Stimulated activated naive CD4-positive, alpha-beta T cell treated with Interleukin-2 at 50 U/mL for 16 hours (primary cell): ENCODE data around the gene CLEC16A.

Experiments
- DNase-seq: peaks from one replicate; lab custom pipeline; 2025; lab: John Stamatoyannopoulos, UW

Gene CLEC16A

DNA sequence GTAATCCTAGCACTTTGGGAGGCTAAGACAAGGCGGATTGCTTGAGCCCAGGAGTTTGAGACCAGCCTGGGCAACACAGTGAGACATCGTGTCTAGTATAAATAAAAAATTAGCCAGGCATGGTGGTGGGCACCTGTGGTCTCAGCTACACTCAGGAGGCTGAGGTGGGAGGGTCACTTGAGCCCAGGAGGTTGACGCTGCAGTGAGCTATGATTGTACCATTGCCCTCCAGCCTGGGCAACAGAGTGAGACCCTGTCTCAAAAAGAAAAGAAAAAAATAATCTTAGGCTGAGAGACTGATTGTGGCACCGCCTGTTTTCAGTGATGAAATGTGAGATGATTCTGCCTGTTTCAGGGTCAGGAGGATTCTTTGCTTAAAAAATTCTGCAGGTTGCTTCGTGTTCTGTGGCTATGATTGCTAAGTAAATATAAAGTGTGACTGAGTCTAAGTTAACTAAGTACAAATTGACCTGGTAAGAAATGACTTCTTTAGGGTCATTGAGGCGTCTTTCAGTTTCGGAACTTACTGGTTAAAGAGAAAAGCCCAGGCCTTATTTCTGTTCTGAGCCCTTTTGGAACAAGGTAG, 183.3 kb downstream of the CLEC16A start:
- DNase-seq = no peak

DNA sequence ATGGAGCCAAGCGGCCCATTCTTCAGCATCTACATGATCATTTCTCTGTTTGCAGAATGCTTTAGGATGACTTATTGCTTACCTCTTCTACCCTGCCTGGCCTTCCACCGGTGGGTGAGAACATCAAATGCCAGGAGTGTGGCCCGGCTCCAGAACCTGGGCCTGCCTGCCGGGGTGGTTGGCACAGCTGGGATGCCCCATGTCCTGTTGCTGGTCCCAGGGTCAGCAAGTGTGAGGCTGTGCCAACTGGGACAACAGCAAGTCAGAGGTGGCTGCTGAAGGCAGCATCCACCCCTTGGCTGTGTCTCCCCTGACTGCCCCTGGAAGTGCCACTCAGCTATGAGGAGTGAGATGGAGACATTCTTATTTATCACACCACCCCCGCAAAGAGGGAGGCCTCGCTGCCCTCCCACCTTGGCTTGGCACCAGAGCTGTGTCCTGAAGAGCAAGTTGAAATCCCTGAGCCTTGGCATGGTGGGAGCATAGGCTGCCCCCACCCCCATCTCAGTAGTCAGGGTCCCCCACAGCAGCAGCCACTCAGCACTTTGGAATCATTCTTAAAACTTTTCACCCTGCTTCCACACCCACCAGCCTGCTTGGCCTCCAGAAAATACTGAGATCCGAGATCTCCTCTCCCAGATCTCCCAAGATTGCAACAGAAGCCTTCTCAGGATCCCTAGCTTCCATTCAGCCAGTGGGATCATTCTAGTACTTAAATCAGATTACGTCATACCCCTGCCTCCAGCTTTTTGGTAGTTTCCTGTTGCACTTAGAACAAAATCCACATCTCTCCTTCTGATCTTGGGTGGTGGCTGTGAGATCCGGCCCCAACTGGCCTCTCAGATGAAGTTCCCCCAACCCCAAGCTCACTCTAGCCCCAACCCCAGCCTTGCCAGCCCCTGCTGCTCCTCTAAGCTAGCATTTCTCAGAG, 184.1 kb downstream of the CLEC16A start:
- DNase-seq = no peak

DNA sequence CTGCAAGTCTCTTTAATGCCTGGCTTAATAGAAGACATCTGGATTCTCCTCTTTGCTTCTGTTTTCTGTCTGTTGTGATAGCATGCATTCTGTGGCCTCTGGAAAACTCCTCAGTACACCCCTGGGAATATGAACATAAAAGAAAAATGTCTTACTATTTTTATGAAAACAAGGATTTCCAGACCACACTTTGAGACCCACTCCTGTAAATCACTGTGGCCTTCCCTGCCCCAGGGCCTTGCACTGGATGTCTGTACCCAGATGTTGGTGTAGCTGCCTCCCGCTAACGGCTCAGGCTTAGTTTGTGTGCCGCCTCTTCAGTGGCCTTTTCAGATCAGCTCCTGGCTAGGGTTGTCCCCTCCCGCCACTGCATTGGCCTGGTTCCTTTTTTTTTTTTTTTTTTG, 185.0 kb downstream of the CLEC16A start:
- DNase-seq = no peak

DNA sequence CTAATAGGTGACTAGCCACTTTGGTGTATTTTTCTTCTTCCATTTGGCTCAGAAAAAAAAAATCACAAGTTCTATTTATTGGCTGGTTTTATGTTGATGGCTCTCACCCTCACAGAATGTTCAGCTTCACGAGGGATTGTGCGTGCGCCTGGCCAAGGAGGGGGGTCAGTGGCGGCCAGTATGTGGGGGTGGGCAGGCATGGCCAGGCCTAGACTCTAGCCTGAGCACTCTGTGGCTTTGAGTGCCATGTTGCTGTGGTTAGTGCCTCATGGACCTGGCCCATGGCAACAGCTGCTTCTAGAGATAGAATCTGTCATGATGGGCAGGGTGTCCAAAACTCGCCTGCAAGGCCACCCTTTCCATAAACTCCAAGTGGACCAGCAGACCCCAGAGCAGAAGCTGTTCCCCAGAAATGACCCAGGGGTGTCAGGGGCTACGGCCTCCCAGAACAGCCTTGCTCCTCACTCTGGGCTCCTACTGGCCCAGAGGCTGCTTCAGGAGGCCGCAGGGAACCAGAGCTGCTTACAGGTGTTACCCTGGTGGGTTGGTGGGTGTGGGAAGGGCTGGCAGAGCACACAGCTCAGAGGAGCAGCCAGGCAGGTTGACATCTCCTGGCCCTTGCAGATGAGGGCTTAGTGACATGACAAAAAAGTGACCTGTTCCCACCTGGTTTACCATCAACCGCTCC, 186.8 kb downstream of the CLEC16A start:
- no peak for DNase-seq

DNA sequence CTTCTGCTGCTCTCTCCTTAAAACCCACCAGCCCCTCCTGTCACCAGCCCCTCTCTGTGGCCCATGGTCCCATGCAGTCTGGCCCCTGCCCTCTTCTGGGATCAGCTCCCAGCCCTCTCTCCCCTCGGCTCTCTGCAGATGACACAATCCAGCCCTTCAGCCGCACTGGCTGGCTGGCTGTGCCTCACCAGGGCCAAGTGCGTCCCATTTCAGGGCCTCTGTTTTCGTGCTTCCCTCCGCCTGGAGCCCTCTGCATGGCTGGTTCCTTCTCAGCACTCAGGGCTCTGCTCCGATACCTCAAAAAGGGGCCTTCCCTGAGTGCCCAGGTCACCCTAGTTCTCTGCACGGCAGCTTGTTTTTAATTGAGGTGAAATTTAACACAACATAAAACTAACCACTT, 187.3 kb downstream of the CLEC16A start:
- DNase-seq = no peak

DNA sequence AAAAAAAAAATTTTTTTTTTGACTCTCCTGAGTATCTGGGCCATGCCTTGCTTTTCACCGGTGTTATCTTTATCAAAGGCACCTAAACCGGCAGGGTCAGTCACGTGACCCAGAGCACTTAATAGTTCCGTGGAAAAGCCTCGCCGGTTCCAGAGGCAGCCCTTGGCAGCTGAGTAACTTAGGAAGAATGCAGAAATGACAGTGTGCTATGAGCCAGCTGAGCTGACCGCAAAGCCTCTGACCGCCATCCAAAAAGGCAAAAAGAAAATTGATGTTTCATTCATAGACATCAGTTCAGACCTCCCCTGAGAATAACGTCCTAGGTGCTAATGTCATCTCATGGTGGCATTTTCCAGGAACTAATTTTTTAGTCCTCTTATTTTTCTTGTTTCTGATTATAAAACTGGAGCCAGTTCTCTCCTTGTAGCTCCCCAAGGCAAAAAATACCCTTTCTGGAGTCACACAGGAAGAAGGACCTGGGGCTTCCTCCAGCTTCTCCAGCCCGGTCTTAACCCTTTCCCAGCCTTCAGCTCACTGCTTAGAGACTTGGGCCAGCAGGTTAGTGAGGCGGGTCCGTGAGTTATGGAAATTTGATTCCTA, 189.1 kb downstream of the CLEC16A start:
- DNase-seq = no peak

DNA sequence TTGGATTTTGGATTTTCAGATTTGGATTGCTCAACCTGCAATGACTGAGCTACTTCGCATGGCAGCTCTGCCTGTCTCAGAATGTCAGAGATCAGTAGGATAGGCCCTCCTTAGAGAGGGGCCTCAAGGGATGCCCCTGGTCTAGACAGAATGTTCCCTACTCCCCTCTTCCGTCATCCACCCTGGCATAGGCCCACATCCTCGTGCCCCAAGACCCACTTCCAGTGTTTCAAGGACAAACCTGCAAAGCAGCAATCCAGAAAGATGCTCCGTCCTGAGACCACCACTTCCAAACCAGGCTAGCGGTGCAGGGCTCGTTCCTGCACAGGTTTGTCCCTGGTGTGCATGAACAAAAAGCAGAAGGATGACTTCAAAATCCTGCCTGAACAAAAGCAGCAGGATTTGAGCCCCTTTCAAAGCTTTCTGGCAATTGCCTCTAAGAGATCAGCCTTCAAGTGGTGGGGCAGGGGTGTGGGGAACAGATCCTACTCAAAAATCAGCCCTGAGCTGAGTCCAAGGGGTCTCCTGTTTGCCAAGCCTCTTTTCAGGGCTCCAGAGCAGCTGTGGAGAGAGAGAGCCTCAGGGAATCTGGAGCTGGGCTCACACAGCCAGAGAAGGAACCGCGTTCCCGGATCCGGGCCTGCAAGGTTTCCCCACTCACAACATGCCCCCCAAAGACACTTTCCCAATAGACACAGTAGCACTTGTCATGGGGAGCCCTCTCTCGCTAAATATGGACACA, 190.5 kb downstream of the CLEC16A start:
- no peak for DNase-seq

DNA sequence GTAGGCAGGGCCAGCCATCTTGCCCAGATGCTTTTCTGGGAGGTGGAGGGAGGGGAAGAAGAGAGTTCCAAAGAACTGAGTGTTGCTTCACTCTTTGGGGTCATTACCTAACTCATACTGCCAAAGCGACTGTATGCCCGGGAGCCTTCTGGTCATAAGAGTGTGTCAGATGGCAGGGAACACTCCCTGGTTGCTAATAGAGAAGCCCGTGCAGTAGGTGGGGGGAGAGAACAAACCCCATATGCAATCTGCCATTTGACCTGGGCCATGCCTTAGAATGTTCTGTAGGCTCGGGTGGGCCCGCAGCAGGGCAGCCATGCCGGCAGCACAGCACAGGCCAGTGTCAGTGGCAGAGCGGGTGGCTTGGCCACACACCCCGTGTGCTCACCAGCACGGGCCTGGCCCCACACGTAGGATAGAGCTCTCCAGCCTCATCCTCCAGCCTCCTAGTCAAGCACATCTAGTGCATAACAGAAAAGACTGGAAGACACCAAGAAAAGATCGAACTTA, 191.2 kb downstream of the CLEC16A start:
- no peak for DNase-seq

DNA sequence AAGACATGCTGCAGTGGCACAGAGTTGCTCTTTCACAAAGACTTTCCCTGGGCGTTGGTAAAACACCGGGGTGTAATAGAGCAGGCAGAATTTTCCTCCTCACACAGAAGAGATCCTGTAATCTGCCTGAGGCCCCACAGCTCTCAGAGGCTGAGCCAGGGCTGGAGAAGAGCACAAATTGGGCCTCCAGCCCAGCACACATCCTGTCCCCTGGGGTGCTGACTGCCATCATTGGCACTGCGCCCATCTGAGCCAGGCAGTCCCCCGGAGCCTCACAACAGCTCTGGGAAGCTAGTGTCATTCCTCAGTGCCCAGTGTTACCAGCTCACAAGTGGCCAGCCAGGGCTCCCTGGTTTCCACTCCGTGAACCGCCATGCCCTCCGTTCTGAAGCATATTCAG, 192.2 kb downstream of the CLEC16A start:
- DNase-seq = no peak

DNA sequence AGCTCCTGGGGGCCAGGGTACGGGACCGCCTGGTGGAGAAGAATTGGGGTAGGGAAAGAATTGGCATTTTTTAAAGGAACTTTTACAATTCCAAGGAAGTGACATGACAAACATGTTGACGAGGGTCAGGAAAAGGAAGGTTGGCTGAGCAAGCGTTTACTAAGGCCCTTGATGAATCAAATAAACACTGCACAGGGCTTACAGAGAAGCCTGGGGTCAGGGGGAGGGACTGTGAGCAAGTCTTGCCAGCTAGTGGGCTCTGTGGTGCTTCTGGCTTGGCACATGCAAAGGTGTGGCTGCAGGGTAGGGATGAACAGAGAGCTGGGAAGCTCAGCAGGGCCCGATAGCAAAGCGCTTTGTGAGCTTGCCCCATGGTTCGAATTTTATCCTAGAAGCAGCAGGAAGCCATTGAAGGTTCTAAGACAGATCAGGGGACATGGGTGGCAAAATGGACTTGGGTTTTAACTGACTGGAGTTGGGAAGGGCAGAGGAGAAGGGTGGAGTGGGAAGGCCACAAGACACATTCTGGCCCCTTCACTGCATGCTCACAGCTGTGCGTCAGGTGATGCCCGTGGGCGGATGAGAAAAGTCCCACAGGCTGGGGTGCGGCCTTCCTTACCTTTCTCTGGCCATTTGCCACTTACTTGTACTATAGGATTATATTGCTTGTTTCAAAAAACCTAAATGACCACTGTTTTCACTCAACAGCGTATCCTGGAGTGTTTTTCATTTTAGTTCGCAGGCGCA, 193.8 kb downstream of the CLEC16A start:
- no peak for DNase-seq

DNA sequence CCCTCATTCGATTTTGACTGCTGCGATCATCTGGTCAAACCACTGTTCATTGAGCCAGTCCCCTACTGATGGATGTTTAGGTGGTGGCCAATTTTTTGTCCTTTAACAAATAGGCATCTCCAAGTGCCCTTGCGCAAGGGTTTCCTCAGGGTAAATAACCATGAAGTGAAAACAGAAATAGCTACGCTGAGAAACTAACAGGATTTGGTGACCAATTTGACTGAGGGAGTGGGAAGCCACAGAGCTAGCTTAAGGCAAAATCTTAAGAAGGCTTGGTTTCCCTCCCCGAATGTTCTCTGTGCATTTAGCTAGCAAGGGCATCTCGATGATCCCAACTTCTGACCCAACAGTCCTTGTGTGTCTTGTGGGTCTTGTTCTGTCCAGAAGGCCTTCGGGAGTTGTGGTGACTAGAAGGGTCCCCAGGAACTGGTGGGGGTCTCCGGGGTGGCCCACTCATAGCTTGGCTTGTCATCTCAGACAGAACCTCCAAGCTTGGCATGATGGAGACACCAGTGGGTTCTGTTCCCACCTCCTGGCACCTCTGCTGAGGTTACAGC, 194.5 kb downstream of the CLEC16A start:
- no peak for DNase-seq

DNA sequence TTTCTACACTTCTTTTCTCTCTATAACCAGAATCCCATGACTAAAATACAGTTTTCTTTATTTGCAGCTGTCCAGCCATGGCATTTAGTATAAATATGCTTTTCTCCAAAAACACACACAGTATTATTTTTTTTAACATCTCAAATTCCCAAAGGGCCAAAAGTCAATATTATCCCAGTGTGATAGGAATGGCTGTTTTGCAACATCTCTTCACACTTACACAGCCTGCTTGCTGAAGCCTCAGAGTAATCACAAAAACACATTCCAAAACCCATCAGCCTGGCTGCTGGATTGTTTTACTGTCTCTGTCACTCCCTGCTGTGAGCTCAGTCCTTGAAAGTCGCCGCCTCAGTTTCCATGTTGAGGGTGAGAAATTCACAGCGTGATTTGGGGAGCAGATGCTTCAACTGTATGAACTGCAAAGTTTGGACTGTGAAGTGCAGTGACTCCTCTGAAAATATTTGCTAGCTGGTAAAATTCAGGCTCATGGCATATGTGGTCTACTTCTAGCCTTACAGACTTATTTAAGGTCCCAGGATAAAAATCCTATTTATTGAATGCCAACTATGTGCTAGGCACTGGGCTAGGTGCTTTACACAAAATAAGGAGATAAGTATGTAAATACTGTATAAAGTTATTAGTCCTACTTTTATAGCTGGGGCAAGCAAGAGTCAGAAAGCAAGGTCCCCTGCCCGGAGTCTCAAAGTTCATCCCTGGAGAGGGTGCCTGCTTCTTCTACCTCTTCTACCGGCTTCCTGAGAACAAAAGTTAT, 195.1 kb downstream of the CLEC16A start:
- no peak for DNase-seq

DNA sequence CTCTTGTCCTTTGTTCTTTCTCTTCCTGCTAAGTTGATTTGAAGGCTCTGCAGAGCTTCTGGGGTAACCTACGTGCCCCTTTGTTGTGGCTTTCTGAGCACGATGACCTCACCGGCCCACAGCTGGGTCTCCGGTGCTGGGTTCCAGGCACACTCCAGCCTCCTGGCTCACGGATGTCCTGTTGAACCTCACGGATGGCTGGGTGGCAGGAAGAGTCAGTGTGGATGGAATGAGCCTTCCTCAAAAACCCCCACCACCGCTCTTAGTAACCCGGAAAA, 195.7 kb downstream of the CLEC16A start:
- no peak for DNase-seq

DNA sequence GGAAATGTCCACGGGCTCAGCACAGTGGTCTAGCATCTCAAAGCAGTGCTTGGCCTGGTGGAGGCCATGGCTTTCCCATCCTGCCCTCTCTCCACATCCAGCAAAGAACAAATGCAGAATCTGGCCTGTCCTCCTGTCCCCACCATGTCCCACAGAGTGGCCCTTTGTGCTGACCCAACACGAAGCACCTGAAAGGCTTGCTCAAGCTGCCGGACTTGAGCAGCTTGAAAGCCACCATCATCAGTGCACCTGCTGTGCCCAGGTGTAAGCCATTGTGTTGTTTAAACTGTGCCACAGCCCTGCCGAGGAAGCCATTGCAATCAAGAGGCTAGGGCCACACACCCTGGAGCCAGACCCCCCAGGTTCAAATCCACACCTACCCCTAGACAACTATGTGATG, 196.1 kb downstream of the CLEC16A start:
- no peak for DNase-seq

DNA sequence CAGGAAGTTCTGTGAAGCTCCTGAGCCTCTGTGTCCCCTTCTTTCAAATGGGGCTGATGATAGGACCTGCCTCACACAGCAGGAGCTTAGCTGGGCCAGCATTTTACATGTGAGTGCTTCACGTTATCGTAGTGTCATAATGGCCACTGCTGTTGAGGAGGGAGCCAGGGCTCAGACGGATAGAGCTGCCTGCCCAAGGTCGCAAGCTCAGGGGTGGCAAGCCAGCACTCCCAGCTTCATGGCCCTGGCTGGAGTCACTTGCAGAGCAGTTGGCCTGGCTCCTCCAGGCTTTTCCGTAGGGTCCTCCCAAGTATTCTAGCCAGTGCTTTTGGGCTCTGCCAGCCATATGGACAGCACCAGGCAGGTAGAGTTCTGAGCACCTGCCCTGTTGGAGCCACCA, 196.5 kb downstream of the CLEC16A start:
- DNase-seq = no peak

DNA sequence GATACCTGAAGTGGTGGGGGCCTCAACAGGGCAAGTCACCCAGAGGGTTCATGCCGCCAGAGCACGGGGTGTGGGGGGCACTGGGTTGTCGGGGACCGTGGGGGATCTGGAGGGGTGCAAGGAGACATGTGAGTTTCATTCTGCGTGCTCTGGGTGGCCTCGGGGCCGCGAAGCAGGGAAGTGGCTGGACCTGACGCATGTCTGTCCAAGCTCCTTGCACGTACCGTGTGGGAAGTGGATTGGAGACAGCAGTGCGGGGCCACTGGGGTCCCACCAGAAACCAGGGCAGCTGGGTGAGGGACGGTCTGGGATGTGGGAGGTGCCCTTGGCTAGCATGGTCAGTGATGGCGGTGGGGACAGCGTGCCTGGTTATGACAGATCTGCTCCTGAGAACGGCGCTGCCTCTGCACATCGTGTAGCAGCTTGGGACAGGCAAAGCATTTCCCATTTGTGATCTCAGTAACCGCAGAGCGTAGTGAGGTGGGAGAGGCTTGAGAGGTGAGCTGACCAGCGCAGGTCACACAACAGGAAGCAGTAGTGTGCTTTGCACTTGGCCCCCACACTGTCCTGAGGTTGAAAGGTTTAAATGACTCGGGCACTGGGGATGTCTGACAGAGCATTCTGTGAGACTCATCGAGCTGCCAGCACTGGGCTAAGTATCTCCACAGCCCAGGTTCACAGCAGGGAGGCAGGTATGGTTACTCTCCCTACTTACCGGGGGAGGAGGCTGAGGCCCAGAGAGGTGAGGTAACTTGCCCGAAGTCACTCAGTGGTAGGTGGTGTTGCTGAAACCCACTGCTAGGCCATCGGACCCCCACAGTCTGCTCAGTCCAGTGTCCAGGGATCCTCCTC, 197.3 kb downstream of the CLEC16A start:
- DNase-seq = no peak

DNA sequence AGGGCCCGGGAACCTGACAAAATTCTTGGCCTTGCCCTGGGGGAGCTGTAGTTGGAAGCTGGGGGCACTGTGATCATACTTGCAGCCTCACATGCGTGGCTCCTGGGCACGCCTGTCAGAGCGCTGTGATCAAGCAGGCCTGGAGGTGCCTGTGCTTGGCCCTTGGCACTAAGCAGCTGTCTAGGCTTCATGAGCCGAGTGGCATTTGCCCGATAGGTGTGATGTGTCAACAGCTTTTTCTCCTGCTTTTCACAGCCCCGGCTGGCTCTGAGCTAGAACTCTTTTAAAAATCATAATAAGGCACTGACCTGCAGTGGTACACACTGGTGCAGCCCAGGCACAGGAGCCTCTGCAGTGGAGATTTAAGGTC, 197.9 kb downstream of the CLEC16A start:
- DNase-seq = no peak

DNA sequence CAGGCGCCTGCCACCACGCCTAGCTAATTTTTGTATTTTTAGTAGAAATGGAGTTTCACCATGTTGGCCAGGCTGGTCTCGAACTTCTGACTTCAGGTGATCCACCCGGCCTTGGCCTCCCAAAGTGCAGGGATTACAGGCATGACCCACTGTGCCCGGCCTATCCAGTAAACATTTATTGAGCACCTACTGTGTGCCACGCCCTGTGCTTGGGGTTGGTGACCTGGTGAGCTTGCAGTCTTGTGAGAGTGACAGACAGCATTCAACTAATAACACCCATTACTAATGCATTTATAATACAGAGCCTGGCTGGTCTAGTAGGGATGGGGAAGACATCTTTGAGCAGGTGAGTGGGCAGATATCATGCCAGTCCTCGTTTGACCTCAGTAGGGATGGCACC, 198.6 kb downstream of the CLEC16A start:
- no peak for DNase-seq

DNA sequence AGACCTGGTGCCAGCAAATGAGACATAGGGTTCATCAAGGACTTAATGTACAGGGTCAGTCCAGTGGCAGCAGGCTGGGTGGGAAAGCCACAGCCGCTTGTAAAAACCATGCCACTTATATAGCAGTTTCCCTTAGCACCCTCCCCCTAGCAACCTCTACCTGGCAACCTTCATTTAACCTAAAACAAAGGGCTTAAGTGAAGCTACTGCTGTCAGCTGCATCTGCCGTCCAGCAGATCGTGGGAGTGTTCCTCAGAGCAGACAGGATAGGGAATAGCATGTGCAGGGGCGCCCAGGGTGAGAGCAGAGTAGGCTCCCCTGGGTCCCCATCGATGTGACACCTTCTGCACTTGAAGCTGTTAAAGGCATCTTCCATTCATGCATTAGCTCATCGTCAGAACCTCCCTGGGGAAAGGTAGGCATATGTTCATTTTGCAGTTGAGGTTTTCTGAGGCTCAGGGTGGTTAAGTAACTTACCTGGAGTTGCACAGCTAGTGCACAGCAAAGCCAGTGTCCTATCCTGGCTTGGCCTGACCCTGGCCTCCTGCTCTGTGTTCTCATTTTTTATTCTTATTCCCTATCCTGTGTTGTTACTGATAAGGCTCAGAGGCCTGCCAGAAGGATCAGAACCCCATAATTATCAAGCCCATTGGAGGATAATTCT, 199.1 kb downstream of the CLEC16A start:
- no peak for DNase-seq
